Aortic smooth muscle cell (primary cell): ENCODE data around the gene KANTR. TPM values are rescaled to one million over a fixed set of nuclear protein-coding genes. Genes with fewer than 3 reads are reported as not detected.

Experiments
- total RNA-seq: library from RNA; depleted of rRNA; stranded (reverse); fragments of >200 nt; gene quantifications from 2 replicates; pipeline ENCODE4 v1.2.3, GENCODE V29; 2014

Gene KANTR, protein sequence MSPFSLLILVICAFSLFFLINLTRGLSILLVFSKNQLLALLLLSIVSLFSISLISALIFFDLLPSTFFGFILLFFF
- 5.5 and 7.0 TPM in 2 replicates for total RNA-seq

DNA sequence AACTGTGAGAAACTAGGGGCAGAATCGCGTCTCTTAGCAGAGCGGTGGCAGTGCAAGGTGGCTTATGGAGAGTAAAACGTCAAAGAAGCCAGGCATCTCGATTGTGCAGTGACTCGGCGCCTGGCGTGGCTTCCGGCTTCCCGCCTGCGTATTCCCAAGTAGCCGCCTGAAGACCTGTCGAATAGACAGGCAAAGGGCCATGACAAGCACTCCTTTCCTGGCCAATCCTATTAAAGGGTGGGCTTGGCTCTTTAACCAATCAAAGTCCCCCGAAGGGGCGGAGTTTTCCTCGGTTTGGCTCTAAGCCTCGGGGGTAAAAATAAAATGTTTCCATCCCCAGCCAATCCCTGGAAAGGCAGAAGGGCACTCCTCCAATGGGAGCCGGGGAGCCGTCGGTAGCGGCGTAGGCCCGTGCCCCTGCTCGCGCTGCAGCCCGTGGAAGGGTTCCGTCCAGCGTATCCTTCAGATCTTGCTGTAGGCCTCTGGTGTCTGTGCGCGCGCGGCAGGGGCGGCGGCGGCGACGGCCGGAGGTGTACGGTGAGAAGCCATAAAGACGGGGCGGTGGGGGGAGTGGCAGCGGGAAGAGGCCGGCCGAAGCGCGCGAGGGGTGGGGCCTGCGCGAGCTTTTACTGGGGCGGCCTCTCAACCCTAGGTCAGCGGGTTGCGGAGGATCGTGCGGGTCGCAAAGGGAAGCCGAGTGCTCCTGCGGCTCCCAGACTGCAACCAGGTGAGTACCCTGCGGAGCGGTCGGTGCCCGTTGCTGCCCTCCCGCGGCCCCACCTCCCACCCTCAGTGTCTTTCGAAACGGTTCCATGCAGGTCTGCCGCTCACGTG is at the start of gene KANTR:
Gene KANTR, plus strand, starts transcription at position 395 of the 834 bp plus-strand sequence. CDS start 30,131 bp downstream, outside the sequence.

DNA sequence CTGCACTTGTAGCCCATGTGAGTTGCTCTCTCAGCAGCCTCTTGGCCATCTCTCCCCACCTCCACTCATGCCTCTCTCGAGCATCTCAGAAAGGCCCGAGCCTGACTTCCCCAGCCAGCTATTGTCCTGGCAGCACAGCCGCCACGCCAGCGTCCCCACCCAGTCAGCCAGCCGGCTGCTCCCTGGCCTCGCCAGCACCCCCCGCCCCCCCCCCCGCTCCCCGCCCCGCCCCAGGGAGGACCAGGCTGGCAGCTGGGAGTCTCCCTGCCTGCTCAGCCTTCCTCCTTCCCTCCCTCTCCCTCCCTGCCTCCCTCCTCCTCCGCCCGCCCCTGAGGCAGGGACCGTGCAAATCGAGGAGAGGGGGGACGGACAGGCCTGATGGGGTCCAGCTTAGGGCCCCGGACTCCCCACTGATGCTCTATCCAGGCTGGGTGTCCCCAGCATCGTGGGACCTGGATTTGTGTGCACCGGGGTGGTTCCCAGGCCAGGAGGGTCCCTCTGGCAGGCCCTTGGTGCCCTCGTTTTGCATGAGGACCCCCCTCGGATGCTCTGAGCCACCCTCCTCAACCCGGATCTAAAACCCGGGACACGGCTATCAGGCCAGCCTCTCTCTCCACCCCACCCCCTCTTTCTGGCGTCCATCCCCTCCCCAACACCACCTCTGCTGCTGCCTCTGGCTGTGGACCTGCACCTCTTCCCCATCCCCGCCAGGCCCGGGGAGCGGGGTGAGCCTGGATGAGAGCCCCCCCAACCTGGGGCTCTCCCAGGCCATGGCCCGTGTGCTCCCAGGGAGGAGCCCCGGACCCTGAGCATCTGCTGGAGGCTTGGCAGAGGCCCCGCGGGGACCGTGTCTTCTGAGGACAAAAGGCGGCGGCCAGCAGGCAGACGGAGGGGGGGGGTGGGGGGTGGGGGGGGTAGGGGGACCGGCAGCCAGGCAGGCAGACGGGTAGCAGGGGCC is 45.5 kb upstream of the KANTR start, which contains the start of gene GPR173:
Gene GPR173, plus strand, starts transcription at position 621 of the 958 bp plus-strand sequence. CDS start 27,833 bp downstream, outside the sequence.

DNA sequence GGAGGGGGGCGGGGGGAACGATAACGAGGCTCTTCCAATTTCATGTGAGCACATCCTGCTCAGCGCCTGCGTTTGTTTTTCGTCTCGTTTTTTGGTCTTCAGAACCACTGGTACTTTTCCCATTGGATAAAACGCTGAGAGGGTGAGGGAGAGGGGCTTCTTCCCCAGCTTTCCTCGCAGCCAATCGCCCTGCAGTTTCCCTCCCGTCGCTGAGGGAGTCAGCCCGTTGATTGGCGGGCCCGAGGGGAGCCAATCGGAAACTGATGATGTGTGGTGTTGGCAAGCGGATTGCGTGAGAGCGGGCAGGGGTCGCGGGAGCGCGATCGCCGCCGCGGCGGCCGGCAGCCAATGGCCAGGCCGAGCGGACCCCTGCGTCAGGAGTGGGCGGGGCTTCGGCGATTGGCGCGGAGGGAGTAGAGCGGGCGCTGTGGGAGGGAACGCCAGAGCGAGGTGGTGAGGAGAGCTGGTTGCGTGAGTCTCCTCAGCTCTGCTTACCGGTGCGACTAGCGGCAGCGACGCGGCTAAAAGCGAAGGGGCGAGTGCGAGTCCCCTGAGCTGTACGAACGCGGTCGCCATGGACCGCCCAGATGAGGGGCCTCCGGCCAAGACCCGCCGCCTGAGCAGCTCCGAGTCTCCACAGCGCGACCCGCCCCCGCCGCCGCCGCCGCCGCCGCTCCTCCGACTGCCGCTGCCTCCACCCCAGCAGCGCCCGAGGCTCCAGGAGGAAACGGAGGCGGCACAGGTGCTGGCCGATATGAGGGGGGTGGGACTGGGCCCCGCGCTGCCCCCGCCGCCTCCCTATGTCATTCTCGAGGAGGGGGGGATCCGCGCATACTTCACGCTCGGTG is 11.8 kb upstream of the KANTR start, which contains the start of gene TSPYL2:
Gene TSPYL2, plus strand, starts transcription at position 443 of the 848 bp plus-strand sequence. Its CDS starts 132 bp downstream, at position 575.

Other genes with a start within 250 kb of the KANTR start
- gene XAGE3, start 226.1 kb upstream of the KANTR start, total RNA-seq, result not detected in 2 replicates
- 15.8 and 18.1 TPM in 2 replicates for gene FAM156B, start 196.8 kb upstream of the KANTR start, total RNA-seq
- 9.3 and 10.4 TPM in 2 replicates for gene FAM156A, start 135.6 kb upstream of the KANTR start, total RNA-seq
- gene GPR173, start 45.4 kb upstream of the KANTR start, total RNA-seq, result 1.2 and 1.7 TPM in 2 replicates
- 27.0 and 35.7 TPM in 2 replicates for gene TSPYL2, start 11.8 kb upstream of the KANTR start, total RNA-seq
- gene KDM5C, start 131.1 kb downstream of the KANTR start, total RNA-seq, result 58.4 and 67.9 TPM in 2 replicates
- 4.5 and 4.8 TPM in 2 replicates for gene IQSEC2, start 187.4 kb downstream of the KANTR start, total RNA-seq